H1 (cell line): ENCODE results near the gene ZNF608. TPM values are rescaled to one million over a fixed set of nuclear protein-coding genes. Genes with fewer than 3 reads are reported as not detected.

ENCODE experiments used
- CBX8 ChIP-seq: fragments of 300-800, 300-1000 bp; sonication (generic); IDR thresholded peaks from 2 replicates; pipeline ENCODE4 v1.7.1; 2016; ENCODE audit warnings: low read depth, low read length, borderline replicate concordance
- PHF8 ChIP-seq: fragments of 200-600 bp; sonication (generic); conservative IDR thresholded peaks from 2 replicates; pipeline ENCODE4 v1.7.1; 2012; ENCODE audit warnings: low read depth, mild to moderate bottlenecking, inconsistent platforms, low read length, moderate library complexity
- polyA plus RNA-seq, 7 experiments: library from polyadenylated mRNA; depleted of rRNA in 3 of 7; stranded (reverse) in 5 of 7; unstranded in 2 of 7; fragments of >200 nt in 5 of 7; fragments of 200-250 nt in 2 of 7; gene quantifications; 1 replicate in 5 of 7; 2 replicates in 1 of 7; 4 replicates in 1 of 7; pipeline versions ENCODE4 v1.2.1 to v1.2.3, GENCODE V29; 2011 to 2013; ENCODE audit warnings: missing spikeins in 2 of 7, mixed read lengths in 2 of 7
- total RNA-seq: library from RNA; stranded (reverse); fragmentation: NEBNext Ultra II Directional; extraction: Animal tissue kit (Norgen Biotek cat#: 25700); gene quantifications from 2 replicates; pipeline ENCODE4 v1.2.1, GENCODE V29; 2021

ZNF608 gene
- total and polyA plus RNA-seq, 2 of the 8 experiments (the other 6 are each of a cell fraction or from before 2014, with no cell fraction given): 17.2 to 40.8 TPM

- TF ChIP-seq PHF8: no peak
- TF ChIP-seq CBX8: no peak
Observed at GRCh38 chr5:124705577-124705976, 40.9 kb downstream of the ZNF608 start (continued).
